Esophagus muscularis mucosa (tissue), 3 donors: Measurements from ENCODE around the gene DRG1.

Source experiments
- POLR2A ChIP-seq: fragments of 450-650 bp; IDR thresholded peaks from one replicate; pipeline ENCODE4 v1.6.1; 2017; ENCODE audit warnings: antibody characterized with exemption, moderate library complexity, mild to moderate bottlenecking, low read depth
- TF ChIP-seq, protein P1 (sequence below), 3 experiments: fragments of 200-600 bp in 2 of 3; fragments of 450-650 bp in 1 of 3; sonication (generic) in 2 of 3; IDR thresholded peaks; one replicate each; pipeline ENCODE4 v1.5.1; 2017 to 2019; ENCODE audit warnings: antibody characterized with exemption in 3 of 3, mild to moderate bottlenecking in 2 of 3, moderate library complexity in 1 of 3

DNA sequence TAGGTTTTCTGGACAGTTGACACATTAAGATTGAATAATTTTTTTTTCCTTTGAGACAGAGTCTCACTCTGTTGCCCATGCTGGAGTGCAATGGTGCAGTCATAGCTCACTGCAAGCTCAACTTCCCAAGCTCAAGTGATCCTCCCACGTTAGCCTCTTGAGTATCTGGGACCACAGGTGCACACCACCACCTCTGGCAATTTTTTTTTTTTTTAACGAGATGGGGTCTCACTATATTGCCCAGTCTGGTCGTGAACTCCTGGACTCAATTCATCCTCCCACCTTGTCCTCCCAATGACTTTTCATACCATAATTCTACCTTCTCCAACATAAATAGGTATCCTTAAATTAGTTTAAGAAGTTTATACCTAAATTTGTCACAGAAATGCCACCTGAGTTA, 81.7 kb downstream of the DRG1 start:
- TF ChIP-seq, protein P1, sequence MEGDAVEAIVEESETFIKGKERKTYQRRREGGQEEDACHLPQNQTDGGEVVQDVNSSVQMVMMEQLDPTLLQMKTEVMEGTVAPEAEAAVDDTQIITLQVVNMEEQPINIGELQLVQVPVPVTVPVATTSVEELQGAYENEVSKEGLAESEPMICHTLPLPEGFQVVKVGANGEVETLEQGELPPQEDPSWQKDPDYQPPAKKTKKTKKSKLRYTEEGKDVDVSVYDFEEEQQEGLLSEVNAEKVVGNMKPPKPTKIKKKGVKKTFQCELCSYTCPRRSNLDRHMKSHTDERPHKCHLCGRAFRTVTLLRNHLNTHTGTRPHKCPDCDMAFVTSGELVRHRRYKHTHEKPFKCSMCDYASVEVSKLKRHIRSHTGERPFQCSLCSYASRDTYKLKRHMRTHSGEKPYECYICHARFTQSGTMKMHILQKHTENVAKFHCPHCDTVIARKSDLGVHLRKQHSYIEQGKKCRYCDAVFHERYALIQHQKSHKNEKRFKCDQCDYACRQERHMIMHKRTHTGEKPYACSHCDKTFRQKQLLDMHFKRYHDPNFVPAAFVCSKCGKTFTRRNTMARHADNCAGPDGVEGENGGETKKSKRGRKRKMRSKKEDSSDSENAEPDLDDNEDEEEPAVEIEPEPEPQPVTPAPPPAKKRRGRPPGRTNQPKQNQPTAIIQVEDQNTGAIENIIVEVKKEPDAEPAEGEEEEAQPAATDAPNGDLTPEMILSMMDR (IDR thresholded peaks at IDR 0.05): no peak
- no peak for TF ChIP-seq POLR2A
